22Rv1 (cell line): ENCODE results near the gene PEDS1.
"Not testable (repeated sequence)": the region's sequence is repeated elsewhere in the genome, so short reads cannot be mapped to it uniquely, and the experiment has no call there.

Experiments
- CTCF ChIP-seq: fragments of 450-650 bp; IDR thresholded peaks from 2 replicates; pipeline ENCODE4 v1.5.1; 2017; ENCODE audit warnings: mild to moderate bottlenecking
- ZFX ChIP-seq: fragments of 450-650 bp; IDR thresholded peaks from 2 replicates; pipeline ENCODE4 v1.6.1; 2017; ENCODE audit warnings: antibody characterized with exemption, borderline replicate concordance

GRCh38 chr20:50106669-50107068 lies 46.9 kb downstream of the PEDS1 start:
- not testable (repeated sequence) for TF ChIP-seq CTCF, ZFX
